ENCODE measurements around the gene FAM53A. TPM values are rescaled to one million over a fixed set of nuclear protein-coding genes. Genes with fewer than 3 reads are reported as not detected.

Gene FAM53A
- total and polyA plus RNA-seq, 2 of the 4 experiments (the other 2 are of a cell fraction) = 2.0 to 3.1 TPM

DNA sequence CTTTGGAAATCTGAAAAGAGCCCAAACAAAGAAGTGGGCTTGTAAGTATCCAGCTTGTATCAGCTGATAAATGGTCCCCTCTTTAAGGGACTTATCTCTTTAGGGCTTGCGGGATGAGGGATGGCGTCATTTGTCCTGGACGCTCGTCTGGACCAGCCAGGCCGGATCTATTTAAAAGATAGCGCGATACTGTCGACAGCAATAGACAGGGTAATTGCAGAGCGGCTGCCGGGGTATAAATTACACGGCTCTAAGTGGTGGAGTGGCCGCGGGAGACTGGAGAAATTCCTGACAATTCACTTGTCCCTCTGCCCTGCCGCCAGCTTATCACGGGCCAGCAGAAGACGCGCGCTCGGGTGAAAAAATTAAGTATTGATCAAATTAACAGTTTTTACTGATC lies 90.7 kb downstream of the FAM53A start:
- Histone ChIP-seq H2BK5ac (ENCODE audit: low read depth, low read length, poor library complexity, severe bottlenecking) (no peak overlapping the region), H4K91ac (ENCODE audit: insufficient read depth, low read depth, low read length) (no peak overlapping the region), H3K4me2 (ENCODE audit: low read depth, low read length) (no peak overlapping the region), H4K8ac (ENCODE audit: low read depth in 2 of 2, low read length in 2 of 2) (no peak overlapping the region), H3K27ac (ENCODE audit: insufficient read depth, low read length) (no peak overlapping the region), H3K9ac (ENCODE audit: low read depth, low read length) (no peak overlapping the region), H3K79me1 (ENCODE audit: low read depth in 1 of 2, low read length in 2 of 2) (no peaks in the 10 kb centered on the region), H3K4ac (ENCODE audit: low read depth, low read length) (no peak overlapping the region), H2BK20ac (ENCODE audit: low read depth, low read length) (no peak overlapping the region), H2AFZ (replicated peaks; ENCODE audit: low read length, poor library complexity) (no peak overlapping the region), H3K4me1 (ENCODE audit: control insufficient read depth, insufficient read depth, low read length) (no peaks in the 10 kb centered on the region), H3K36me3 (ENCODE audit: control insufficient read depth, insufficient read depth, low read length) (no peaks in the 10 kb centered on the region), H2AK5ac (ENCODE audit: low read depth, low read length) (no peak overlapping the region), H3K14ac (replicated peaks; ENCODE audit: low read depth, low read length) (no peak overlapping the region), H2BK15ac (ENCODE audit: low read depth, low read length) (no peak overlapping the region), H3K27me3 (ENCODE audit: control insufficient read depth, insufficient read depth, low read length) (peaks cover 9% of the 10 kb centered on the region; the same call in 1 of the 2 replicates), H4K20me1 (ENCODE audit: insufficient read depth, low read length) (no peaks in the 10 kb centered on the region), H2BK120ac (ENCODE audit: low read depth, low read length) (no peak overlapping the region), H3K23ac (ENCODE audit: low read depth, low read length) (no peak overlapping the region), H3K9me3 (ENCODE audit: control insufficient read depth, insufficient read depth, low read length) (peaks cover 18% of the 10 kb centered on the region), H4K5ac (ENCODE audit: low read depth, low read length) (no peak overlapping the region), H2AK9ac (replicated peaks; ENCODE audit: low read depth, low read length, poor library complexity) (no peak overlapping the region), H3K9me1 (ENCODE audit: insufficient read depth, low read length) (no peaks in the 10 kb centered on the region), H3K18ac (ENCODE audit: low read depth, low read length) (no peak overlapping the region), H3K4me3 (ENCODE audit: insufficient read depth, low read depth, low read length) (no peak overlapping the region), H3K56ac (ENCODE audit: extremely low read depth, insufficient read depth, low read length) (no peak overlapping the region)
- 57% methylated on average over 5 of the region's 19 CpGs; no CpG with 5 or more reads in 1 of the 2 experiments for WGBS, 2 experiments (ENCODE audit: extremely low coverage in 2 of 2, insufficient read length in 1 of 2)
- dilution Hi-C loops (cut with HindIII; ENCODE audit: low sequenced_read_pairs, unreplicated experiment) = no loop called here
- no TSS peak for BruUV-seq (replicated peaks)
- CTCF ChIA-PET = no interaction called here
- intact Hi-C loops (cut with micrococcal nuclease) = no loop called here
- no peak for ATAC-seq (ENCODE audit: low read depth)
- no peak for DNase-seq
- in situ Hi-C loops (cut with MboI; ENCODE audit: low sequenced_read_pairs) = no loop called here
- TF ChIP-seq CHD1 (IDR thresholded peaks at IDR 0.05; ENCODE audit: low read depth, low read length) = no peak
- TF ChIP-seq RFX5 (IDR thresholded peaks at IDR 0.05; ENCODE audit: low read depth, low read length) = no peak
- no peak for TF ChIP-seq SMC3 (IDR thresholded peaks at IDR 0.05; ENCODE audit: low read depth, low read length)
- TF ChIP-seq CTCF (conservative IDR thresholded peaks at IDR 0.05; ENCODE audit: low read depth, low read length) = no peak
- TF ChIP-seq CEBPB (IDR thresholded peaks at IDR 0.05; ENCODE audit: low read depth, low read length) = no peak
- TF ChIP-seq ELK1 (IDR thresholded peaks at IDR 0.05; ENCODE audit: borderline replicate concordance, low read depth, low read length) = no peak
- no peak for TF ChIP-seq FOS (IDR thresholded peaks at IDR 0.05; ENCODE audit: low read depth, low read length)
- TF ChIP-seq NFE2L2 (IDR thresholded peaks at IDR 0.05; ENCODE audit: low read depth, low read length) = no peak
- no peak for TF ChIP-seq MAFK (IDR thresholded peaks at IDR 0.05; ENCODE audit: low read depth, low read length)
- TF ChIP-seq BHLHE40 (IDR thresholded peaks at IDR 0.05; ENCODE audit: low read depth, low read length) = no peak
- TF ChIP-seq MAZ (IDR thresholded peaks at IDR 0.05; ENCODE audit: borderline replicate concordance, low read depth, low read length) = no peak
- TF ChIP-seq RAD21 (IDR thresholded peaks at IDR 0.05; ENCODE audit: low read length) = no peak
- TF ChIP-seq RCOR1 (IDR thresholded peaks at IDR 0.05; ENCODE audit: insufficient replicate concordance, low read length) = no peak
- TF ChIP-seq, protein P1, sequence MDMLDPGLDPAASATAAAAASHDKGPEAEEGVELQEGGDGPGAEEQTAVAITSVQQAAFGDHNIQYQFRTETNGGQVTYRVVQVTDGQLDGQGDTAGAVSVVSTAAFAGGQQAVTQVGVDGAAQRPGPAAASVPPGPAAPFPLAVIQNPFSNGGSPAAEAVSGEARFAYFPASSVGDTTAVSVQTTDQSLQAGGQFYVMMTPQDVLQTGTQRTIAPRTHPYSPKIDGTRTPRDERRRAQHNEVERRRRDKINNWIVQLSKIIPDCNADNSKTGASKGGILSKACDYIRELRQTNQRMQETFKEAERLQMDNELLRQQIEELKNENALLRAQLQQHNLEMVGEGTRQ (IDR thresholded peaks at IDR 0.05; ENCODE audit: low read depth, low read length) = no peak
- no peak for TF ChIP-seq POLR2A (IDR thresholded peaks at IDR 0.05; ENCODE audit: low read depth, low read length)
- no peak for TF ChIP-seq MXI1 (IDR thresholded peaks at IDR 0.05; ENCODE audit: borderline replicate concordance, low read depth, low read length)
- POLR2A ChIA-PET (ENCODE audit: unreplicated experiment) = no interaction called here
